ENCODE data around the gene ACSL4.

- TF ChIP-seq CTCF (conservative IDR thresholded peaks at IDR 0.05 in 1 of 2, IDR thresholded peaks at IDR 0.05 in 1 of 2; ENCODE audit: extremely low read depth in 1 of 2, insufficient read depth in 1 of 2, low read depth in 1 of 2, low read length in 2 of 2) (no peak), EZH2 (IDR thresholded peaks at IDR 0.05; ENCODE audit: borderline replicate concordance, low read length) (no peak)
Observed at GRCh38 chrX:109707319-109707718, 25.7 kb downstream of the ACSL4 start.
